Measurements from ENCODE around the gene NACC2.

DNA sequence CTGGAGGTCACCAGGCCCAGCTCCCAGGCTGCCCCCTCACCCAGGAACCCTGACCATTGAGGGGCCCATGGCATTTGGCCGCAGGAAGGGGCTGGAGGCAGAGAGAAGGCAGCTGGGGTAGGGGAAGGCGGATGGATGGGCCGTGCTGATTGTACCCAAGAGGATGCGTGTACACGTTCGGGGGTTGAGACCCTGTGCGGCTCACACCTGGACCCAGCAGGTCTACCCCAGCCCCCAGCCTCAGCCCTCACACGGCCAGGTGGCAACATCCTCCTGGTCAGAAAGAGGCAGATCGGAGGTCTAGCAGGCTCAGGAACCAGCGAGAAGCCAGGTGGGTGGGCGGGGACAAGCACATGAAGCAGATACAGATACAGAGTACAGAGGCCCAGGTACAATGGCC lies 33.7 kb downstream of the NACC2 start:
- TF ChIP-seq, protein P1, sequence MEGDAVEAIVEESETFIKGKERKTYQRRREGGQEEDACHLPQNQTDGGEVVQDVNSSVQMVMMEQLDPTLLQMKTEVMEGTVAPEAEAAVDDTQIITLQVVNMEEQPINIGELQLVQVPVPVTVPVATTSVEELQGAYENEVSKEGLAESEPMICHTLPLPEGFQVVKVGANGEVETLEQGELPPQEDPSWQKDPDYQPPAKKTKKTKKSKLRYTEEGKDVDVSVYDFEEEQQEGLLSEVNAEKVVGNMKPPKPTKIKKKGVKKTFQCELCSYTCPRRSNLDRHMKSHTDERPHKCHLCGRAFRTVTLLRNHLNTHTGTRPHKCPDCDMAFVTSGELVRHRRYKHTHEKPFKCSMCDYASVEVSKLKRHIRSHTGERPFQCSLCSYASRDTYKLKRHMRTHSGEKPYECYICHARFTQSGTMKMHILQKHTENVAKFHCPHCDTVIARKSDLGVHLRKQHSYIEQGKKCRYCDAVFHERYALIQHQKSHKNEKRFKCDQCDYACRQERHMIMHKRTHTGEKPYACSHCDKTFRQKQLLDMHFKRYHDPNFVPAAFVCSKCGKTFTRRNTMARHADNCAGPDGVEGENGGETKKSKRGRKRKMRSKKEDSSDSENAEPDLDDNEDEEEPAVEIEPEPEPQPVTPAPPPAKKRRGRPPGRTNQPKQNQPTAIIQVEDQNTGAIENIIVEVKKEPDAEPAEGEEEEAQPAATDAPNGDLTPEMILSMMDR (optimal IDR thresholded peaks at IDR 0.05 in 1 of 3, IDR thresholded peaks at IDR 0.05 in 1 of 3, conservative IDR thresholded peaks at IDR 0.05 in 1 of 3; ENCODE audit: extremely low read depth in 1 of 3, insufficient read depth in 2 of 3, low read length in 3 of 3): no peak
- no peak for TF ChIP-seq EZH2 (IDR thresholded peaks at IDR 0.05; ENCODE audit: low read length)
